GM10847 (cell line): Measurements from ENCODE around the gene RBL1.

Source experiments
- POLR2A ChIP-seq: IDR thresholded peaks from 2 replicates; pipeline ENCODE4 v1.6.1; 2011; ENCODE audit not compliant: insufficient read length; ENCODE audit errors: extremely low read depth

RBL1 gene, protein sequence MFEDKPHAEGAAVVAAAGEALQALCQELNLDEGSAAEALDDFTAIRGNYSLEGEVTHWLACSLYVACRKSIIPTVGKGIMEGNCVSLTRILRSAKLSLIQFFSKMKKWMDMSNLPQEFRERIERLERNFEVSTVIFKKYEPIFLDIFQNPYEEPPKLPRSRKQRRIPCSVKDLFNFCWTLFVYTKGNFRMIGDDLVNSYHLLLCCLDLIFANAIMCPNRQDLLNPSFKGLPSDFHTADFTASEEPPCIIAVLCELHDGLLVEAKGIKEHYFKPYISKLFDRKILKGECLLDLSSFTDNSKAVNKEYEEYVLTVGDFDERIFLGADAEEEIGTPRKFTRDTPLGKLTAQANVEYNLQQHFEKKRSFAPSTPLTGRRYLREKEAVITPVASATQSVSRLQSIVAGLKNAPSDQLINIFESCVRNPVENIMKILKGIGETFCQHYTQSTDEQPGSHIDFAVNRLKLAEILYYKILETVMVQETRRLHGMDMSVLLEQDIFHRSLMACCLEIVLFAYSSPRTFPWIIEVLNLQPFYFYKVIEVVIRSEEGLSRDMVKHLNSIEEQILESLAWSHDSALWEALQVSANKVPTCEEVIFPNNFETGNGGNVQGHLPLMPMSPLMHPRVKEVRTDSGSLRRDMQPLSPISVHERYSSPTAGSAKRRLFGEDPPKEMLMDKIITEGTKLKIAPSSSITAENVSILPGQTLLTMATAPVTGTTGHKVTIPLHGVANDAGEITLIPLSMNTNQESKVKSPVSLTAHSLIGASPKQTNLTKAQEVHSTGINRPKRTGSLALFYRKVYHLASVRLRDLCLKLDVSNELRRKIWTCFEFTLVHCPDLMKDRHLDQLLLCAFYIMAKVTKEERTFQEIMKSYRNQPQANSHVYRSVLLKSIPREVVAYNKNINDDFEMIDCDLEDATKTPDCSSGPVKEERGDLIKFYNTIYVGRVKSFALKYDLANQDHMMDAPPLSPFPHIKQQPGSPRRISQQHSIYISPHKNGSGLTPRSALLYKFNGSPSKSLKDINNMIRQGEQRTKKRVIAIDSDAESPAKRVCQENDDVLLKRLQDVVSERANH

GRCh38 chr20:37095599-37096414 is at the start of gene RBL1:
Gene RBL1, minus strand, starts transcription at chr20:37095997. Its CDS starts 69 bp downstream, at chr20:37095928.
- peak; percentile 69 for TF ChIP-seq POLR2A

DNA sequence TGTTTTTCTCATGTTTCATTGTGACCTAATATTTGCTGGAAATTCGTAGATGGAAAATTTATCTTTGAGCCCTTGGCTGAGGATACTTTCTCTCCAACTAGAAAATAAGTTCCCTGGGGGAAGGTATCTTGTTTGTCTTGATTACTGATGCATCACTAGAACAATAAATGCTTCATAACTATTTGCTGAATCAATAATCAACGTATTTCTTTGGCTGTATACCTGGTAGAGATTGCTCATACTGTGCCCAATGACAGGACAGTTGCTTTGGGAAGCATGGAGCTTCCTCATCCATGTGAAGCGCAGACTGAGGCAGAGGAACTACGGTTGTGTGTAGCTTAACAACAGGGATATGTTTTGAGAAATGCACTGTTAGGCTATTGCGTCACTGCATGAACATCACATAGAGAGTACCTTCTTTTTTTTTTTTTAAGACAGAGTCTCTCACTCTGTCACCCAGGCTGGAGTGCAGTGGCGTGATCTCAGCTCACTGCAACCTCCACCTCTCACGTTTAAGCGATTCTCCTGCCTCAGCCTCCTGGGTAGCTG is 49.1 kb upstream of the RBL1 start:
- no peak for TF ChIP-seq POLR2A

DNA sequence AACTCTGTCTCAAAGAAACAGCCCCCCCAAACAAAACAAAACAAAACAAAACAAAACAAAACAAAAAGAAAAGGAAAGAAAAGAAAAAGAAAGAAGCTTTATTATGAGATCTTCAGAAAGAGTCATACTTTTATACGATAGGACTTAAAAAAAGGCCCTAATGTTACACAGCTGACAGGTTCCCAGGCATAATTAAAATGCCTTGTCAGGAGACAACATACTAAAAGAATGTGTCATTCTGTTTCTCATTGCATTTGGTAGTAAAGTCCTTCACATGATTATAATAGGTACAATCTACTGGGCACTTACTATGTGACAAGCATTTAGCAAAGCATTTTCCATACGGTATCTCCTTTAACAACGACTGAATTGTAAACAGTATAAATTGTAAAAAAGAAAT is 46.9 kb upstream of the RBL1 start:
- no peak for TF ChIP-seq POLR2A

DNA sequence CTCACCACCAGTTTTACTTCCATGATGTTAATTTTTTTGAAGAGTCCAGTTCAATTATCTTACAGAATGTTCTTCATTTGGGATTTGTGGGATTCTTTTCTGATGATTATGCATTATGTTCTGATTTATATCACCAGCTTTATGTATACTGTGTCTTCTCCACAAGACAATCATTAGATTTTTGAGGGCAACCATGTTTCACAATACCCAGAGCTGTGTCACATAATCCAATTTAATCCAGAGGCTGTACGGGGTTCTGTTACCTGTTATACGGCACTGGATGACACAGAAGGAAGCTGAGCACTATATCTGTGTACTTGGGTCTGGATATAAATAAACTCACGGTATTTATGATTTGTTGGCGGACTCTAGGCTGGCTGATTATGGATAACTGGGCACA is 41.8 kb upstream of the RBL1 start:
- TF ChIP-seq POLR2A: no peak

- TF ChIP-seq POLR2A: no peak
Observed at GRCh38 chr20:37133952-37134351, 38.2 kb upstream of the RBL1 start.

- no peak for TF ChIP-seq POLR2A
Observed at GRCh38 chr20:37131486-37131885, 35.7 kb upstream of the RBL1 start.

GRCh38 chr20:37128803-37129202 is 33.0 kb upstream of the RBL1 start:
- no peak for TF ChIP-seq POLR2A

GRCh38 chr20:37123441-37123840 is 27.6 kb upstream of the RBL1 start:
- no peak for TF ChIP-seq POLR2A

GRCh38 chr20:37120497-37120896 is 24.7 kb upstream of the RBL1 start:
- TF ChIP-seq POLR2A: no peak

DNA sequence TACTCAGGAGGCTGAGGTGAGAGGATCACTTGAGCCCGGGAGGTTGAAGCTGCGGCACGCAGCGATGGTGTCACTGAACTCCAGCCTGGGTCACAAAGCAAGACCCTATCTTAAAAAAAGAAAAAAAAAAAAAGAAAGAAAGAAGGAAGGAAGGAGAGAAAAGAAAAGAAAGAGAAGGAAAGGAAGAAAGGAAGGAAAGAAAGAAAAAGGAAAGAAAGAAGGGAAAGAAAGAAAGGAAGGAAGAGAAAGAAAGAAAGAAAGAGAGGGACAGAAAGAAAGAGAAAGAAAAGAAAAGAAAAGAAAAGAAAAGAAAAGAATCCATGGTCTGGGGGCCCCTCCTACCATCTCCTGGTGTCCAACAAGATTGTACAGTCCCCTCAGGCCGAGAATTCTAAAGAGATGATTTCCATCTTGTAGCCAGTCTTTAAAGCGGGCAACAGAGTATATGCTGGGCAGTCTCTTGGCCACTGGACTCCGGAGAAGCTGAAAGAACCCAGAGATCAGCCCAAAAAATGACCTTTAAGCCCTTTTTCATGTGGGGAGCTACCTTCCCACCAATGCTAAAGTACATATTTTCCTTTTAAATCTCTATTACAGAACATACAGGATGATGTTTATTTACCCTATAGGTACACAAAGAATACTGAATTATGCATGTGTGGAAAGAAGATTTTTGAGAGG is 23.7 kb upstream of the RBL1 start:
- TF ChIP-seq POLR2A: no peak

DNA sequence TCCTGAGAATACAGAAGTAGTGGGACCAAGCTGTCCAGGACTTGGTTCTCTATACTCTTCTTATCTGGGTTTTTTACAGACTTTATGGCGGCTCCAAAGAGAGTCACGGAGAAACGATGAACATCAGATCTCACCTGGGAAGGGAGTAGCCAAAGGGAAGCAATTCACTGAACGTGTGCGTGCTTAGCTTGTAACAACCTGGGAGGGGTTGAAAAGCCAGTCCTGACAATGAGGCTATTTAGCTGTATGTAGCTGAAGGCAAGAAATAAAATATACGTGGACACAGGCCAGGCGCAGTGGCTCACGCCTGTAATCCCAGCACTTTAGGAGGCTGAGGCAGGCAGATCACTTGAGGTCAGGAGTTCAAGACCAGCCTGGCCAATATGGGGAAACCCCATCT is 18.2 kb upstream of the RBL1 start:
- TF ChIP-seq POLR2A: no peak

DNA sequence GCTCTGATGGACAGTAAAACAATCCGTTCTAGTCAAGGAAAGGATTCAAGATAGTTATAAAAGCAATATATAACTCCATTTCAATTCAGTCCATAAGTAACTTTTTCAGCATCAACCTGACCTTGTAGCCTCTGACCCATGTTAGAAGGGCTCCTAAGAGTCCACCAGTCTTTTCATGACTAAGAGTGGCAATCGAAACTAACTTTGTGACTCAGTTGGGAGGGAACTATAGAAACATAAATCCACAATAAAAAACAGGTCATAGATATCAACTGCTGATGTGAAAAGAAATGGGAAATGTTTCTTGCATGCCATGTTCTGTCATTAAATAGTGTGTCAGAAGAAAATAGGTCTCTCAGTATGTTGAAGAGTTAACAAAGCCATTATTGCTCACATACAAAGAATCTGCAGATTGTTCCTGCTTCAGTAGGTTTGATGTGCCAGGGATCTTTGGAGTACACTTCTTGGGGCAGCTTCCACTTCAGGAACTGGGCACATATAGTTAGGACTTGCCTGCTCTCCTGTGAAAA is 16.2 kb upstream of the RBL1 start:
- no peak for TF ChIP-seq POLR2A

- TF ChIP-seq POLR2A: no peak
Observed at GRCh38 chr20:37108676-37109075, 12.9 kb upstream of the RBL1 start.

DNA sequence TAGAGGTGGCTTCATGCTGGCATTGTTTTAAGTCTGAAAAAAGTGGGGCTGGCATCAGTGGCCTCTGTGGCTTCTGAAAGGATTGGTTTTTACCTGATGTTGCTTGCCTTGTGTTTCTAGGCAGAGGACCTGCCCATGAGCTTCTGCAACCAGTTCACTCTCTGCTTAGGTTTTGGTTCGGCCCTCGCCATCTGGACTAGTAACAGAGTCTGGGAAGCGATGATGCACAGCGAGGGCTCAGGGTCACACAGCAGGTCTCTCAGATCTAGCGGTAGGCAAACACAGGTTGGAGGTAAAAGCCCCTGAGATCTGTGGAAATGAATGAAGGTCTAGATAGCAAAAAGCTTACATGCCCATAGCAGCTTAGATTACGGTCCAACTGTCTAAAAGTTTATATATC is 6.8 kb upstream of the RBL1 start:
- no peak for TF ChIP-seq POLR2A

GRCh38 chr20:37096415-37097041 is 731 bp upstream of the RBL1 start:
- TF ChIP-seq POLR2A: no peak
